CD8-positive, alpha-beta memory T cell (primary cell): Measurements from ENCODE around the gene EFCAB3. TPM values are rescaled to one million over a fixed set of nuclear protein-coding genes. Genes with fewer than 3 reads are reported as not detected.

Source experiments
- CTCF ChIA-PET: fragments of 350-600 bp; sonication (Branson Sonifier 250); formaldehyde crosslinking; loops from one replicate; lab custom pipeline; 2021; ENCODE audit warnings: antibody characterized with exemption; lab: Charles Lee
- POLR2A ChIA-PET: fragments of 350-600 bp; sonication (Branson Sonifier 250); formaldehyde crosslinking; loops from one replicate; lab custom pipeline; 2021; ENCODE audit warnings: antibody characterized with exemption; lab: Charles Lee
- DNase-seq, 5 donors: peaks; one replicate each; pipeline versions ENCODE4 v3.0.0 to v3.0.0-alpha.2; 2020 to 2022; ENCODE audit warnings: mixed read lengths in 1 of 5
- H3K27ac ChIP-seq: one replicate; pipeline ENCODE4 v1.7.0; 2013; ENCODE audit warnings: low read depth, mild to moderate bottlenecking, low read length, moderate library complexity
- H3K27me3 ChIP-seq: 2 replicates; pipeline ENCODE4 v1.7.0; 2013; ENCODE audit warnings: low read length, mild to moderate bottlenecking; ENCODE audit not compliant: insufficient read depth, poor library complexity, severe bottlenecking
- H3K36me3 ChIP-seq: 2 replicates; pipeline ENCODE4 v1.7.0; 2013; ENCODE audit warnings: mild to moderate bottlenecking, low read length, moderate library complexity; ENCODE audit not compliant: insufficient read depth
- H3K4me1 ChIP-seq: 2 replicates; pipeline ENCODE4 v1.7.0; 2013; ENCODE audit warnings: mild to moderate bottlenecking, low read length, moderate library complexity; ENCODE audit not compliant: insufficient read depth
- H3K4me3 ChIP-seq: 2 replicates; pipeline ENCODE4 v1.7.0; 2013; ENCODE audit warnings: mild to moderate bottlenecking, low read length
- H3K9me3 ChIP-seq: 2 replicates; pipeline ENCODE4 v1.7.0; 2013; ENCODE audit warnings: mild to moderate bottlenecking, low read length
- H3K27ac Mint-ChIP-seq, 8 donors: one replicate each; pipeline ENCODE4 v1.8.0; 2020 to 2021; ENCODE audit warnings: mixed read lengths in 8 of 8, mild to moderate bottlenecking in 6 of 8, inconsistent platforms in 3 of 8, moderate library complexity in 3 of 8
- H3K27me3 Mint-ChIP-seq, 2 donors: one replicate each; pipeline ENCODE4 v1.8.0; 2020 to 2021; ENCODE audit warnings: mixed read lengths in 2 of 2, mild to moderate bottlenecking in 1 of 2, moderate library complexity in 1 of 2
- H3K36me3 Mint-ChIP-seq, 3 donors: one replicate each; pipeline ENCODE4 v1.8.0; 2020 to 2021; ENCODE audit warnings: mixed read lengths in 3 of 3, inconsistent platforms in 1 of 3, mild to moderate bottlenecking in 1 of 3
- H3K4me1 Mint-ChIP-seq, 3 donors: one replicate each; pipeline ENCODE4 v1.8.0; 2020 to 2021; ENCODE audit warnings: mixed read lengths in 3 of 3, inconsistent platforms in 1 of 3, mild to moderate bottlenecking in 1 of 3
- H3K4me3 Mint-ChIP-seq, 7 donors: one replicate each; pipeline ENCODE4 v1.8.0; 2020 to 2021; ENCODE audit warnings: mixed read lengths in 7 of 7, mild to moderate bottlenecking in 6 of 7, moderate library complexity in 4 of 7, inconsistent platforms in 2 of 7
- H3K9me3 Mint-ChIP-seq, 5 donors: one replicate each; pipeline ENCODE4 v1.8.0; 2020 to 2022; ENCODE audit warnings: mixed read lengths in 5 of 5, mild to moderate bottlenecking in 3 of 5, moderate library complexity in 2 of 5, inconsistent platforms in 1 of 5
- polyA plus RNA-seq: library from polyadenylated mRNA; unstranded; fragments of 300-500 nt; fragmentation: Illumina TruSeq; gene quantifications from one replicate; pipeline ENCODE4 v1.2.3, GENCODE V29; 2021
- total RNA-seq, 2 experiments: library from RNA; stranded (reverse); gene quantifications; one replicate each; pipeline ENCODE4 v1.2.3, GENCODE V29; 2021

The EFCAB3 gene
- total RNA-seq: not detected
- not detected for polyA plus RNA-seq

DNA sequence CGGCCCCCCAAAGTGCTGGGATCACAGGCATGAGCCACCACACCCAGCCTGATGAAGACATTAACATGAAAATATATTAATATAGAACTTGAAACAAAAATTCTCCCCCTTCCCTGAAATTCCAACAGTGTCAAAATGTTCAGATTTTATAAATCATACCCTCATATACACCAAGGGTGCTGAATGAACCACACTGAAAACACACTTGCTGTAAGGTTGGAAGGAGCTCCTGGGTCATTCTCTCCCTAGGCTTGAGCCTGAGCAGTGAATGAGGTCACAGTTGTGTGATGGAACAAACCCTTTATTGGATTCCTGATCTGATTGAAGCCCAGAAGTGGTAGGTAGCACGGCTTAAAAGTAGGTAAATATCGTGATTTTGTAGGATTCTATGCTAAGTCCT lies at the start of gene EFCAB3:
EFCAB3 (plus strand) TSS at position 301 of the 400 bp plus-strand sequence. CDS start 2,427 bp downstream, outside the sequence.
- no peaks in the 10 kb centered on the region for H3K4me1 ChIP-seq
- peaks cover 0 to 2% (median 0%) of the 10 kb centered on the region in 5 donors for H3K9me3 Mint-ChIP-seq
- H3K4me1 Mint-ChIP-seq: no peaks in the 10 kb centered on the region
- no peak within 1 kb of the TSS for H3K27ac Mint-ChIP-seq
- no peak within 1 kb of the TSS for H3K4me3 Mint-ChIP-seq
- peaks cover 8% of the 10 kb centered on the region for H3K27me3 ChIP-seq
- no peaks in the 10 kb centered on the region for H3K36me3 ChIP-seq
- ChIA-PET CTCF (no interaction called here), POLR2A (no interaction called here)
- no peak within 1 kb of the TSS for H3K27ac ChIP-seq
- H3K36me3 Mint-ChIP-seq: peaks cover 0 to 1% (median 0%) of the 10 kb centered on the region in 3 donors
- no peak for DNase-seq
- peaks cover 7 to 48% of the 10 kb centered on the region in 2 donors for H3K27me3 Mint-ChIP-seq
- H3K9me3 ChIP-seq: no peaks in the 10 kb centered on the region
- H3K4me3 ChIP-seq: no peak within 1 kb of the TSS

DNA sequence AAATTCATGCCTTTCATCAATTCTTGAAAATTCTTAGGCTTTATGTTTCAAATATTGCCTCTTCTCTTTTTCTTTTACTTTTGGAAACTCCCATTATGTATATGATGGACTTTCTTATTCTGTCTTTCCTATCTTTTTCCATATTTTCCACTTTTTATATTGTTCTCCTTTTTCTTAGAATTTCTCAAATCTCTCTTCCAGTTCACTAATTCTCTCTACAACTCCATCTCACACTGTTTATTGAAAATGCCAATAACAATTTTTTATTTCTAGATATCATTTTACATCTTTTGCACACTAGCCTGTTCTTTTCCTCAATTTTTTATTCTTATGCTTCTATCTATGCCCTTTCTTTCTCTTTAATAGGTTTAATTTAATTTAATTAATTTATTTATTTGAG lies 43.8 kb upstream of the EFCAB3 start:
- DNase-seq: no peak
- Histone ChIP-seq H3K4me1 (no peaks in the 10 kb centered on the region), H3K4me3 (no peak overlapping the region), H3K36me3 (no peaks in the 10 kb centered on the region), H3K27ac (no peak overlapping the region), H3K27me3 (no peaks in the 10 kb centered on the region), H3K9me3 (no peaks in the 10 kb centered on the region)
- Mint-ChIP-seq H3K36me3 (peaks cover 0 to 8% (median 2%) of the 10 kb centered on the region in 3 donors), H3K27me3 (peaks cover 5 to 10% of the 10 kb centered on the region in 2 donors), H3K4me1 (no peaks in the 10 kb centered on the region), H3K4me3 (no peak overlapping the region), H3K27ac (no peak overlapping the region), H3K9me3 (peaks cover 4 to 10% (median 6%) of the 10 kb centered on the region in 5 donors)
- CTCF ChIA-PET: no interaction called here
- POLR2A ChIA-PET: no interaction called here

DNA sequence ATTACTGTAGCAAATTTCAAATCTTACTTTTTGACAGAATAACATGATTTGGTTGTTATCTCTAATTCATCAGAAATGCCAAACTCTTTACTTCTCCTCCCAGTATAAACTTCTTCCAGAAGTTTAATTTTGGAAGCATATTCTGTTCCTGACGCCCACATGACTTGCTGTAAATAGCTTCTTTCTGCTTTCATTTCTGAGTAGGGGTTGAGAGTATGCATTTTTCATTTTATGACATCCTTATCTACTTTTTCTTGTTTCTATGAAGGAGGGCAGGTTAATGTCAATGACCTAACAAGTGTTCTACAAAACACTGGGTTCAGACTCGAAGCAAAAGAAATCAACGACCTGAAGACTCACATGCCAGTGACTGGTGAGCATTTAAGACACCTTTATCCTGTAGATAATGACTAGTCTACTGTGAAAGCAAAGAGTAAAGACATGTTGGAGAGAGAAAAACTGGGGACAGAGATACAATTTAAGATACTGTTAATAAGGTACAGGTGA lies 36.5 kb upstream of the EFCAB3 start:
- H3K36me3 ChIP-seq: no peaks in the 10 kb centered on the region
- POLR2A ChIA-PET: no interaction called here
- no peaks in the 10 kb centered on the region for H3K9me3 ChIP-seq
- H3K27me3 ChIP-seq: peaks cover 5% of the 10 kb centered on the region
- no peak overlapping the region for H3K4me3 Mint-ChIP-seq
- DNase-seq: no peak
- no peak overlapping the region for H3K27ac Mint-ChIP-seq
- CTCF ChIA-PET: no interaction called here
- no peaks in the 10 kb centered on the region for H3K36me3 Mint-ChIP-seq
- H3K27ac ChIP-seq: no peak overlapping the region
- no peaks in the 10 kb centered on the region for H3K4me1 ChIP-seq
- peaks cover 0 to 2% (median 0%) of the 10 kb centered on the region in 5 donors for H3K9me3 Mint-ChIP-seq
- H3K4me1 Mint-ChIP-seq: no peaks in the 10 kb centered on the region
- H3K4me3 ChIP-seq: no peak overlapping the region
- H3K27me3 Mint-ChIP-seq: peaks cover 10 to 49% of the 10 kb centered on the region in 2 donors

DNA sequence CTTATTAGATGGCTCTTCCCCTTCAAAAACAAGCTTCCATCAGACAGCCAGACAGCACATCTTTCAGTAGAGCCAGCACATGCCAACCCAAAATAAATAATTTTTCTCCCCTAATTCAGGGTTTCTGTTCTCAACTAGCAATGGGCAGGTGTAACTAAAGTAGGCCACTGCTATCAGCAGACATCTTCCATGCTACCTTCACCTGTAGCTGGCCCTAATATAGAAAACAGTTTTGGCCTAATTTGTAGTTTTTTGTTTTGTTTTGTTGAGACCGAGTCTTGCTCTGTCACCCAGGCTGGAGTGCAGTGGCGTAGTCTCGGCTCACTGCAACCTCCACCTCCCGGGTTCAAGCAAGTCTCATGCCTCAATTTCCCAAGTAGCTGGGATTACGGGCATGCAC lies 29.2 kb upstream of the EFCAB3 start:
- no peaks in the 10 kb centered on the region for H3K36me3 Mint-ChIP-seq
- no peak overlapping the region for H3K27ac Mint-ChIP-seq
- no peaks in the 10 kb centered on the region for H3K9me3 Mint-ChIP-seq
- no peak for DNase-seq
- CTCF ChIA-PET: no interaction called here
- Histone ChIP-seq H3K27ac (no peak overlapping the region), H3K4me1 (no peaks in the 10 kb centered on the region), H3K9me3 (no peaks in the 10 kb centered on the region), H3K4me3 (no peak overlapping the region), H3K36me3 (no peaks in the 10 kb centered on the region), H3K27me3 (peaks cover 7% of the 10 kb centered on the region)
- POLR2A ChIA-PET: no interaction called here
- H3K4me1 Mint-ChIP-seq: no peaks in the 10 kb centered on the region
- no peak overlapping the region for H3K4me3 Mint-ChIP-seq
- peaks cover 34 to 73% of the 10 kb centered on the region in 2 donors for H3K27me3 Mint-ChIP-seq

DNA sequence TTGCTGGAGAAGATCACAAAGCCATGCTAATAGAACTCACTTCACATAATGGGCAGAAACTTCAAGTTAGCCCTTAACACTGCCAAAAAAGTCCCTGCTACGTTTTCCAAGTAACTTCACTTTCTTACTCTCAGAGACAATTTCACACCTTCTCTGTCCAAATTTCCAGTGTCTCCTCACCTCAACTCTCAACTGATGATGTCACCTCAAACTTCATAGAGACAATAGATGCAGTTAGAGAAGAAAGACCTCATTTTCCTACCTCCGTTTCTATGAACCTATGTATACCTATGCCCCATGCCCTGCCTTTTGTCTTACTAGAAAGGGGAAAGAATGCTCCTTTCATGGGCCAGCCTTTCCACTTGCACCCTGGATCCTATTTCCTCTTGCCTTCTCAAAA lies 14.2 kb upstream of the EFCAB3 start:
- no peaks in the 10 kb centered on the region for H3K4me1 Mint-ChIP-seq
- peaks cover 3 to 8% of the 10 kb centered on the region in 2 donors for H3K27me3 Mint-ChIP-seq
- peaks cover 0 to 2% (median 0%) of the 10 kb centered on the region in 5 donors for H3K9me3 Mint-ChIP-seq
- H3K4me1 ChIP-seq: no peaks in the 10 kb centered on the region
- H3K36me3 Mint-ChIP-seq: no peaks in the 10 kb centered on the region
- no peaks in the 10 kb centered on the region for H3K36me3 ChIP-seq
- H3K27ac Mint-ChIP-seq: no peak overlapping the region
- ChIA-PET POLR2A (no interaction called here), CTCF (no interaction called here)
- H3K4me3 Mint-ChIP-seq: no peak overlapping the region
- H3K27me3 ChIP-seq: no peaks in the 10 kb centered on the region
- DNase-seq: no peak
- H3K4me3 ChIP-seq: no peak overlapping the region
- H3K27ac ChIP-seq: no peak overlapping the region
- no peaks in the 10 kb centered on the region for H3K9me3 ChIP-seq

DNA sequence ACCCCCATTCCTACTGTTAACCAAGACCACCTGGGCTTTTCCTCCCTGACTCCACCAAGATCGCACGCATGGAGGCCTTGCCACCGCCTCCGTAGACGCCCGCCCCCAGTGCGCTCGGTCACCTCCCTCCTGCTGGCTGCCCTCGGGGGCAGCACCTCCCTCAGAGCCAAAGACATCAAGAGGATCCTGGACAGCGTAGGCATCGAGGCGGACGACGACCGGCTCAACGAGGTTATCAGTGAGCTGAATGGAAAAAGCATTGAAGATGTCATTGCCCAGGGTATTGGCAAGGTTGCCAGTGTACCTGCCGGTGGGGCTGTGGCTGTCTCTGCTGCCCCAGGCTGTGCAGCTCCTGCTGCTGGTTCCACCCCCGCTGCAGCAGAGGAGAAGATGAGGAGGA lies 1.2 kb downstream of the EFCAB3 start:
- no peaks in the 10 kb centered on the region for H3K4me1 Mint-ChIP-seq
- Histone ChIP-seq H3K4me1 (no peaks in the 10 kb centered on the region), H3K4me3 (no peak overlapping the region), H3K27me3 (peaks cover 4% of the 10 kb centered on the region), H3K27ac (no peak overlapping the region), H3K9me3 (no peaks in the 10 kb centered on the region), H3K36me3 (no peaks in the 10 kb centered on the region)
- ChIA-PET POLR2A (no interaction called here), CTCF (no interaction called here)
- no peak for DNase-seq
- no peak overlapping the region for H3K27ac Mint-ChIP-seq
- peaks cover 0 to 2% (median 0%) of the 10 kb centered on the region in 5 donors for H3K9me3 Mint-ChIP-seq
- H3K27me3 Mint-ChIP-seq: peaks cover 7 to 44% of the 10 kb centered on the region in 2 donors
- H3K36me3 Mint-ChIP-seq: peaks cover 0 to 1% (median 0%) of the 10 kb centered on the region in 3 donors
- no peak overlapping the region for H3K4me3 Mint-ChIP-seq

DNA sequence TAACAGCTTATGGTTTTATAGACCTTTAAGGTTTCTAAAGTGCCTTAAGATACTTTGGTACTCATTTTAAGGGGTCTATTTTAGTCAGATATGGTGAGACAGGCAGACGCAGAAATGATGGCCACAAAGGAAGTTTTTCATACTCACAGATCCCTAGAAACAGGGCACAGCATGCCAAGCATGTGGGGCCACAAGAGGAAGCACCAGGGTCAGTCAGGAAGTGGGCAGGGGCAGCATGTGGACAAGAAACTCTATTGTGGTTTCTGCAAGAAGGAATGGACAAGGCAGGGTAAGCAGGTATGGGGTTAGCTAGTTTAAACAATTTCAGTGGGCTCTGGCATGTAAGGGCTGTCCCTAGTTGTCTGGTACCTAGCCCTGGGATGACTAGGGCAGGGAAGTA lies 8.5 kb downstream of the EFCAB3 start:
- no peaks in the 10 kb centered on the region for H3K4me1 ChIP-seq
- H3K4me1 Mint-ChIP-seq: no peaks in the 10 kb centered on the region
- no peaks in the 10 kb centered on the region for H3K36me3 ChIP-seq
- no peak overlapping the region for H3K27ac Mint-ChIP-seq
- H3K27me3 Mint-ChIP-seq: peaks cover 8 to 41% of the 10 kb centered on the region in 2 donors
- ChIA-PET POLR2A (no interaction called here), CTCF (no interaction called here)
- no peaks in the 10 kb centered on the region for H3K9me3 Mint-ChIP-seq
- no peak for DNase-seq
- H3K4me3 Mint-ChIP-seq: no peak overlapping the region
- H3K36me3 Mint-ChIP-seq: peaks cover 0 to 1% (median 0%) of the 10 kb centered on the region in 3 donors
- no peak overlapping the region for H3K4me3 ChIP-seq
- H3K27me3 ChIP-seq: no peaks in the 10 kb centered on the region
- no peaks in the 10 kb centered on the region for H3K9me3 ChIP-seq
- H3K27ac ChIP-seq: no peak overlapping the region

DNA sequence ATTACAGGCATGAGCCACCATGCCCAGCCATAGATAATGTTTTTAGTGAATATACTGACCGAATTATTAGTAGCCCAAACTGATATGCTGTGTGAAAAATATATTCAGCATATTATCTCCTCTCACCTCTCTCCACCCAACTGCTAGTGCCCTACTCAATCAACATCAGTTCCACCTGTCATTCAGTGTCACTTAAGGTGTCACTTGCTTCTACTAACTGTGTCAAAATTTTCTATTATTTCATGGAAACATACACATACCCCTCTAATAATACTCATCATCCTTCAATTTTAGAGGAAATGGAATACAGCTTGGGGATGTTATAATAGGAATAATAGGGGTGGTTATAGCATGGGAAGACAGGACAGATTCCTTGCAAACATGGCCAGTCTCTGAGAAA lies 12.6 kb downstream of the EFCAB3 start:
- CTCF ChIA-PET: no interaction called here
- Histone ChIP-seq H3K4me3 (no peak overlapping the region), H3K4me1 (no peaks in the 10 kb centered on the region), H3K9me3 (no peaks in the 10 kb centered on the region), H3K36me3 (no peaks in the 10 kb centered on the region), H3K27me3 (no peaks in the 10 kb centered on the region), H3K27ac (no peak overlapping the region)
- no peaks in the 10 kb centered on the region for H3K4me1 Mint-ChIP-seq
- H3K36me3 Mint-ChIP-seq: no peaks in the 10 kb centered on the region
- H3K4me3 Mint-ChIP-seq: no peak overlapping the region
- H3K27ac Mint-ChIP-seq: no peak overlapping the region
- no peak for DNase-seq
- POLR2A ChIA-PET: no interaction called here
- no peaks in the 10 kb centered on the region for H3K9me3 Mint-ChIP-seq
- peaks cover 11 to 41% of the 10 kb centered on the region in 2 donors for H3K27me3 Mint-ChIP-seq
